H4 (cell line): ENCODE data around the gene THRAP3. TPM values are rescaled to one million over a fixed set of nuclear protein-coding genes. Genes with fewer than 3 reads are reported as not detected.
A peak's percentile ranks its signal among the peaks of the same experiment; 100 is the strongest.
"Not testable (repeated sequence)": the region's sequence is repeated elsewhere in the genome, so short reads cannot be mapped to it uniquely, and the experiment has no call there.

Experiments used
- DNase-seq: peaks from one replicate; pipeline ENCODE4 v3.0.0-alpha.2; 2015; ENCODE audit warnings: low spot score
- total RNA-seq: library from RNA; depleted of rRNA; stranded (reverse); fragments of >200 nt; shearing (Covaris generic); gene quantifications from 2 replicates; pipeline ENCODE4 v1.2.3, GENCODE V29; 2014

The THRAP3 gene
- total RNA-seq, 1 experiment from 2014 or later: 69.8 TPM

DNA sequence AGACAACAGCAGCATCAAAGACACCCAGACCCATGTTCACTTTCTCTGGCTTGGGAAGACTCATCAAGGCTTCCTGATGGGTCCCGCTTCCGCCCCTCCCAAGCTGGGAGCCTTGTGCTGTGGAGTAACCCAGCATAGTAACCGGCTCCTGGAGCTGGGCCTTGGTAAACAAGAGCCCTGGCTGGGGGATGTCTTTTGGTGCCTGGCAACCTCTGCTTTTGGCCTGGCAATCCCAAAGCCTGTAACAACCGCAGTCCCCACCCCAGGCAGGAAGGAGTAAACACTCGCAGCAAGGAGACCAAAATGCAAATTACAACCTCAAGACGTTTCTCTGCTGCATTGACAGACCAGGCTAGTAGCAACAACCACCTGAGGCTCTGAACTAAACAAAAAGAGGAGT lies 16.9 kb upstream of the THRAP3 start:
- DNase-seq: peak; percentile 76

DNA sequence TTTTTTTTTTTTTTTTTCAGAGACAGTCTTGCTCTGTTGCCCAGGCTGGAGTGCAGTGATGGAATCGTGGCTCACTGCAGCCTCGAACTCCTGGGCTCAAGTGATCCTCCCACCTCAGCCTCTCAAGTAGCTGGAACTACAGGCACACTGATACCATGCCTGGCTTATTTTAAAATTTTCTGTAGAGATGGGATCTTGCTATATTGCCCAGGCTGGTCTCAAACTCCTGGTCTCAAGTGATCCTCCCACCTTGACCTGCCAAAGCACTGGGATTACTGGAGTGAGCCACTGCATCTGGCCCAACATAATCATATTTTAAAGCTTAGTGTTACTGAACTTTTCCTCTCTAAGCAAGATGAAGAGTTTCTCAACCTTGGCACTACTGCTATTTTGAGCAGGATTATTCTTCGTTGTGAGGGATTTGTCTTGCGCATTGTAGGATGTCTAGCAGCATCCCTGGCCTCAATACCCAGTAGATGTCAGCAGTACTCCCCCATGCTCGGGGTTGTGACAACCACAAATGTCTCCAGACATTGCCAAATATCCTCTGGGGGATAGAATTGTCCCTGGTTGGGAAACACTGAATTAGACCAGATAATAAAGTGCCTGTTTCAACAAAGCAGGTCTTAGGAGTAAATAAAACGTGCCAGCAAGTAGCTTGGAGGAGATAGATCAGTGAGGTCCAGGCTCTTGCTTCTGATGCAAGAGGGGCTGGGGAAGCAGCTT lies 15.1 kb upstream of the THRAP3 start:
- no peak for DNase-seq

DNA sequence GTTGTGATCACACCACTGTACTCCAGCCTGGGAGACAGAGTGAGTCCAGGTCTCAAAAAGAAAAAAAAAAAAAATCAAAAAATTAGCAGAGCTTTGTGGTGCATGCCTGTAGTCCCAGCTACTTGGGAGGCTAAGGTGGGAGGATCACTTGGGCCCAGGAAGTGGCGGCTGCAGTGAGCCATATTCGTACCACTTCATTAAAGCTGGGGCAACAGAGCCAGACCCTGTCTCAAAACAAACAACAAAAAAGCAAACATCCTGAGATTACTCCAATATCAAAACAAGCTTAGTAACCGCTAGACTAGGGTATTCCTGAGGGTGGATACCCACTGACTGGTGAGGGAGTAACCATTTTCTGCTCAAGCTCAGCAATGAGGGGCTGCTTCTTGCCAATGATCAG lies 12.9 kb upstream of the THRAP3 start:
- no peak for DNase-seq

DNA sequence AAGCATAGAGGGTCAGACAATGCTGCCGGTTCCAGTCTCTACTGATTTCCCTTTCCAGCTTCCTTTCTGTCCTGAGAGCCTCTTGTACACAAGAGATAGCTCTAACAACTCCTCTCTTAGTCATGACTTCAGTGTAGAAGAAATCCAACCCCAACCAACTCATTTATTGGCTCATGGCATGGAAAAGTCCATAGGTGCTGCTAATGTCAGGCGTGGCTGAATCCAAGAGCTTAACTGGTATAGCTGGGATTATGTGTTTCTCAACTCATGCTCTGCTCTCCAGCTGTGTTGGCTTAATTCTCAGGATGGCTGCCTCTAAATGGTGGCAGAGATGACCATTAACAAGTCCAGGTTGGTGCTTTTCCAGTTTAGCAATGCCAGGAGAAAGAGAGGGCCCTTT lies 12.4 kb upstream of the THRAP3 start:
- no peak for DNase-seq

DNA sequence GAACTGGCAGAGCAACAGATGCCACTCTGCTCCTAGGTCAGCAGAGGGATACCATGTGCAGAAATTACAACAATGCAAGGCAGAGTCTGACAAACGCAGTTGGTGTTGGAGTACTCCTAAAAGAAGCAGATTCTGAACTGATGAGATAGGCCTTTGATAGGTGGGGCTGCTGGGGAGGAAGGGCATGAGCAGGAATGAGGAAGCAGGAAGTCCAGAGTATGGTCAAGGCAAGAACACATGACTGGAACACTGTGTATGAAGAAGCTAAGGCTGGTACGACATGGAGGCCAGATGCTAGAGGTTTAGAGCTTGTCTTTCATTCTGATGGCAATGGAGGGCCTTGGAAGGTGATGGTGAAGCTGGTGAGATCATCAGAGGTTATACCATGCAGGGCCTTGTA lies 11.5 kb upstream of the THRAP3 start:
- DNase-seq: no peak

DNA sequence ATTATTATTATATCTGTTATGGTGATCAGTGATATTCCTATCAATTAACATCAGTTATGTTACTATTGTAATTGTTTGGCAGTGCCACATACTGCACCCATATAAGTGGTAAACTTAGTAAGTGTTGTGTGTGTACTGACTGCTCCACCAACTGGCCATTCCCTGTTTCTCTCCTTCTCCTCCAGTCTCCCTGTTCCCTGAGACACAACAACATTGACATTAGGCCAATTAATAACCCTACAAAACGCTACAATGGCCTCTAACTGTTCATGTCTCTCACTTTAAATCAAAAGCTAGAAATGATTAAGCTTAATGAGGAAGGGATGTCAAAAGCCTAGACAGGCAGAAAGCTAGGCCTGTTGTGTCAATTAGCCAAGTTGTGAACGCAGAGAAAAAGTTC lies 6.6 kb upstream of the THRAP3 start:
- DNase-seq: peak; percentile 29

DNA sequence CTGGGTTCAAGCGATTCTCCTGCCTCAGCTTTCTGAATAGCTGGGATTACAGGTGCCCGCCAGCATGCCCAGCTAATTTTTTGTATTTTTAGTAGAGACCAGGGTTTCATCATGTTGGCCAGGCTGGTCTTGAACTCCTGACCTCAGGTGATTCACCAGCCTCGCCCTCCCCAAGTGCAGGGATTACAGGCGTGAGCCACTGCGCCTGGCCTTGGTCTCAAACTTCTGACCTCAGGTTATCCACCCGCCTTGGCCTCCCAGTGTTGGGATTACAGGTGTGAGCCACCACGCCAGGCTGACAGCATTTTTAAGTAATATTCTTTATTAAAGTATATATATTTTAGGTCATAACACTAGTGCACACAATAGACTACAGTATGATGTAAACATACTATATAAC lies 2.3 kb upstream of the THRAP3 start:
- DNase-seq: not testable (repeated sequence)

DNA sequence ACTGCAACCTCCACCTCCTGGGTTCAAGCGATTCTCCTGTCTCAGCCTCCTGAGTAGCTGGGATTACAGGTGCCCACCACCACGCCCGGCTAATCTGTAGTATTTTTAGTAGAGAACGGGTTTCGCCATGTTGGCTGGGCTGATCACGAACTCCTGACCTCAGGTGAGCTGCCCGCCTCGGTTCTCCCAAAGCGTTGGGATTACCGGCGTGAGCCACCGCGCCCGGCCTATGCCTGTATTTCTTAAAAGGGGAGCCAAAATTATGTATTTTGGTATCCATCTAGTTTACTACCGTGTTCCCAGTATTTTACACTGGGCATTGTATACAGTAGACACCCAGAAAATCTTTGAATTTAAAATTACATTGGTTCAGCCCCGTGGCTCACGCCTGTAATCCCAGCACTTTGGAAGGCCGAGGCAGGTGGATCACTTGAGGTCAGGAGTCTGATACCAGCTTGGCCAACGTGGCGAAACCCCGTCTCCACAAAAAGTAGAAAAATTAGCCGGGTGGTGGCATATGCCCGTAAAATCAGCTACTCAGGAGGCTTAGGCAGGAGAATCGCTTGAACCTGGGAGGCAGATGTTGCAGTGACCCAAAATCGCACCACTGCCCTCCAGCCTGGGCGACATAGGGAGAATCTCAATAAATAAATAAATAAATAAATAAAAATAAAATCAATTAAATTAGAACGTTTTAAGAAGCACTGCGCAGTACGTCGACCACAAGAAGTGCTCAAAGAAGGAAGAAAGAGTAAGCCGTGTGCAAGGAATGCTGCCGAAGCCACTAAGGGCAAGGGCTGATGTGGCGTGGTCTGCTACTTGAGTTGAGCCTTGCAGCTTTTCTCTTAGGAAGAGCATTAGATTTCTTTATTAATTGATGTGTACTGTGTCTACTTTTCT lies 1.5 kb upstream of the THRAP3 start:
- DNase-seq: no peak

DNA sequence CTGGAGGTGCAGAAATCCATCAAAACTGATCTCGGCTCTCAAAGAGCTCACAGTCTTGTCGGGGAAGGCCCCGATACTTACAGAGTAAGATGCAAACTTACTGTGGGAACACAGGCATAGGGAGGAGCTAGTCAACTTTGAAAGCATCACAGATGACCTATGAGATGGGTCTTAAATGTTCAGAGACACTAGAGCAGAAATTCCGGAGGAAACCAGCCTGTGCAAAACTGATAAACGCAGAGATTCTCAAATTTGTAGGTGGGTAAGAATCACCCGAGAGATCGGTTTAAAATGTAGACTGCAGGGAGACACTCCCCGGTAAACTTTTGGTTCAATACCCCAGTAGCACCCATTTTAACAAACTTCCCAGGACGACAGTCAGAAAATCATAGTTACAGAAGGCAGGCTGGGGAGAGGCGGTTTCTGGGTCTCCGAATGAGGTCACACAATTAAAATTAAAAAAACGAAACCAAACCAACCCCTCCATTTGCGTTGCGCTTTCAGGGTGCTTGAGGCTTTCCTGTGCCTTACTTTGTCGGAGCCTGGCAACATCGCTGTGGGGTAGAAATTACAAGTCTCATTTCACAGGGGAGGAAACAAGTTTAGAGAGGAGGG lies 755 bp upstream of the THRAP3 start:
- DNase-seq: peak; percentile 16

DNA sequence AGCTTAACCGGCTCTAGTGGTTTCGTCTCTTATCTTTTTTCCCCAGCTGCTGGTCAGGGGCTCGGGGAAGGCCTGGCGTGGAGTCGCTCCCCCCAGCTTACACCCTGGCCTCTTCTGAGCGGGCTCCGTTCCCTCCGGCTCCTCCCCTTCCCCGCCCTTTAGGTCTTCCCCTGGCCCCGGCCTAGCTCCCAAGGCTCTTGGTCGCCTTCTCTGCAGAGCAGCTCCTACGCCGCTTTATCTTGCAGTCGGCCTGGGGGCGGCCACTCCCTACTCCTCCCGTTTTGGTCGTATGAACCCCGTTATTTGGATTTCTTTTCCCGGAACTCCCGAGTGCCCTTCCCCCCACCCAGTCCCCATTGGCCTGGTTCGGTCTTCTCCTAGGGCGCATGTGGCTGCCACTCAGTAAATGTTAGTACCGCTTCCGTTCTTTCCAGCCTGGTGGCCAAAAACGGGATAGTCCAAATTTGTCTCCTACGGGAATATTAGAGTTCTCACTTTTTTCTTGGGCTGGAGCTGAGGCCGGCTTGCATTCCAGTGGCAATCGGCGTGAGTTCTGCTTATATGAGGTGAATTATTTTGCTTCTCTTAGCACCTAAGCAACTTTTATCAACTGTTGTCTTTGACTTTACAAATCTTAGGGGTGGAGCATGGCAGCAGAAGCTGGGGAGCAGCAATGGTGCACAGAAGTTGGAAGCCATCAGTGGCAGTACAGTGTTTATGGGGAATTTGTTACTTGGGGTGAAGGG lies 467 bp downstream of the THRAP3 start:
- peak; percentile 83 for DNase-seq

DNA sequence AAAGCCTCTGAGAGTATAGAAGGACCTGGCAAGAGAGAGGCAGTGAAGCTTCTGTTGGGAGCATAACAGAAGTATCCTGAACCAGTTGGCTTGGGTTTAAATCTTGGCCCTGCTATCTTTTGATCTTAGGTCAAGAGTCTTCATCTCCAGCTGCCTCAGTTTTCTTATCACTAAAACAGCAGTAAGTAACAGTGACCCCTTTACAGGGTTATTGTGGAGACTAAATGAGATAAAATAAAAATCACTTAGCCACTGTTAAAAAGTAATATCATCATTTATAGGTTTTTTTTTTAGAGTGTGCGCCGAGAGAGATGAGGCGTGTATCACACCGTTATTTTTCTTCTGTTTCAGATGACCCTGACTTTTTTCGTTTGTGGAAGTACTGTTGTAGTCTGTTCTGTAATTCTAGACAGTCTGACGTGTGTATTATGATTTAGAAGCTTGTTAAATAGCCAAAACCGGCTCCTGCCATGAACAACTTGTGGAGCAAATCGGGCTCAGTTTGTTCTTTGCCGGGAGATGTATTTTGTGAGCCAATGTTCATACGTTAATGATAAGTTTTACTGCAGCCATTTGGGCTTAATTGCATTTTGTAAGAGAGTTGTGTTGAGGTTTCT lies 1.1 kb downstream of the THRAP3 start:
- DNase-seq: no peak

DNA sequence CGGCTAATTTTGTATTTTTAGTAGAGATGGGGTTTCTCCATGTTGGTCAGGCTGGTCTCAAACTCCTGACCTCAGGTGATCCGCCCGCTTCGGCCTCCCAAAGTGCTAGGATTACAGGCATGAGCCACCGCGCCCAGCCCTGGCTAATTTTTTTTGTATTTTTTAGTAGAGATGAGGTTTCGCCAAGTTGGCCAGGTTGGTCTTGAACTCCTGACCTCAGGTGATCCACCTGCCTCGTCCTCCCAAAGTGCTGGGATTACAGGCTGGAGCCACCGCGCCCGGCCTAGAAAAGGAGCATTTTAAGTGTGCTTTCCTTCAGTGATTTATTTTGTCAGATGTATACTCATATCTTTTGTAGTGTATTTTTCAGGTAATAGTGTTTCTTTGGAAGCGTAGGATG lies 6.0 kb downstream of the THRAP3 start:
- not testable (repeated sequence) for DNase-seq

DNA sequence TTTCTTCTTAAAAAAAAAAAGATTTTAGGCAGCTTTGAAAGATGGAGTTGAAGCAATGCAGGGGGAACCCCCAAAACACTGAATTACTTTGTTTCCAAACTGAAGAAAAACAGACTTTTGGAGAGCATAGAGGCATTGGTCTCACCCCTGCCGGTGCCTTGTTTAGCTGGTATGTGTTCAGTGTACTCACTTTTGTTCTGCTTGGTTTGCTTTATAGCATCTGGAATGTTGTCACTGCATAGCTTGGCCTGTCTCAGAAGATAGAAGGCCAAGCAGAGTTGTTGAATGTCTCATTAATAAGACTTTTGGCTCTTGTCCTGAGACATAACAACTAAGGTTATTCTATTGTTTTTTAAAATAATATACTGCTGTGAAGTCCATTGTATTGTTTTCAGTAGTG lies 6.9 kb downstream of the THRAP3 start:
- DNase-seq: no peak

DNA sequence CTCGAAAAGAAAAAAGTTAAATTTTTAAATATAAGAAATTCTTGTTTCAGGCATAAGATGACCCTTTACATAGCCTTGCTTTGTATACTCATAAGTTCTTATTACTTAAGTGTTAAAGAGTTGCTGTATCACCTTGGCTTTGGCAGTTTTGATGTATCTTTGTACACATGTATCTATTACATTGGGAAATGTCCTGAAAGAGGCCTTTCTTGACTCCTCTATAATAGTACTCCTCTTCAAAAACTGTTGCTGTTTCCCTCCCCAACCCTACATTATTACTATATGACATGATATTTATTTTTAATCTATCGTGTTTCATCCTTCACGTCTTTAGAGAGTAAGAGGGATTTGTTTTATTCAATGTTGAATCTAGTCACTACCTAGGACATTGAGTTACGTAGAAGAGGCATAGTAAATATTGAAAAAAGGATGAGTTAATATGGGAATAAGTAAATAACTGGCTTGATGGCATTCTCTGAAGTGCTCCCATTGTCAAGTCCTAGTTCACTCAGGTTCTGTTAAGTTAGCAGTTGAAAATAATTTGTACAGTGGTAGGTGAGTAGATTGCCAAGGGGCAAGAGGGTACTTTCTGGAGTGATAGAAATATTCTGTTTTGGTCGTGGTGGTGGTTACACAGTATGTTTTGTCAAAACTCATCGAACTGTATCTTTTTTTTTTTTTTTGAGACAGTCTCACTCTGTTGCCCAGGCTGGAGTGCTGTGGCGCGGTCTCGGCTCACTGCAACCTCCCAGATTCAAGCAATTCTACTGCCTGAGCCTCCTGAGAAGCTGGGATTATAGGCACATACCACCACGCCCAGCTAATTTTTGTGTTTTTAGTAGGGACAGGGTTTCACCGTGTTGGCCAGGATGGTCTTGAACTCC lies 8.2 kb downstream of the THRAP3 start:
- no peak for DNase-seq

DNA sequence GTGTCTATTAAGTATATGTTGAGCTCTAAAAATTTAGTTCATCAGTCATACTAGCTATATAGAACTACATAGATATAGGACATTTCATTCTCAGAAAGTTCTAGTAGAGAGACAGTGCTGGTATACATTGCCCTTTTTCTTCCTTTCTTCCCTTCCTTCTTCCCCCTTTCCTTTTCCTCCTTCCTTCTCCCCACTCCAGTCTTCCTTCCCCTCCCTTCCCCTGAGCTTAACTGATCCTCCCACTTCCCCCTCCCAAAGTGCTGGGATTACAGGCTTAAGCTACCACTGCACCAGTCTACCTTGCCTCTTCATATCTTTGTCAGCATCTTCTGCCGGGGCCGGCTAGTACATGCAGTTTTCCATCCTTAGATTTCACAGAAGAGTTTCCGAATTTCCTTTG lies 12.1 kb downstream of the THRAP3 start:
- no peak for DNase-seq

DNA sequence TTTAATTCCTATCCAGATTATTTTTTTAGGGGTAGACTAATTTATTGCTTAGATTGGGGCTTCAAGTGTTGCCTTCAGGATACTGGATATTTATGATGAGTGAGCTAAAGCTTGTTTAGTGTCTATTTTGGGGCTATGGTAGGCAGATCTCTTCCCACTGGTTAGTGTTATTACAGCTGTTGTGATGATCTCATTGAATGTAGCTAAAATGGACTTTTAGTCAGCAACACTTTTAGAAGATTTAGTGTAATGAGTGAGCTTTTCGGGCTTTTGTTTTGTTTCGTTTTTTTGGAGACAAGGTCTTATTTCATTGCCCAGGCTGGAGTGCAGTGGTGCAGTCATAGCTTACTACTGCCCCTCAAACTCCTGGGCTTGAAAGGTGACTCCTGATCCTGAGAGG lies 14.2 kb downstream of the THRAP3 start:
- no peak for DNase-seq

DNA sequence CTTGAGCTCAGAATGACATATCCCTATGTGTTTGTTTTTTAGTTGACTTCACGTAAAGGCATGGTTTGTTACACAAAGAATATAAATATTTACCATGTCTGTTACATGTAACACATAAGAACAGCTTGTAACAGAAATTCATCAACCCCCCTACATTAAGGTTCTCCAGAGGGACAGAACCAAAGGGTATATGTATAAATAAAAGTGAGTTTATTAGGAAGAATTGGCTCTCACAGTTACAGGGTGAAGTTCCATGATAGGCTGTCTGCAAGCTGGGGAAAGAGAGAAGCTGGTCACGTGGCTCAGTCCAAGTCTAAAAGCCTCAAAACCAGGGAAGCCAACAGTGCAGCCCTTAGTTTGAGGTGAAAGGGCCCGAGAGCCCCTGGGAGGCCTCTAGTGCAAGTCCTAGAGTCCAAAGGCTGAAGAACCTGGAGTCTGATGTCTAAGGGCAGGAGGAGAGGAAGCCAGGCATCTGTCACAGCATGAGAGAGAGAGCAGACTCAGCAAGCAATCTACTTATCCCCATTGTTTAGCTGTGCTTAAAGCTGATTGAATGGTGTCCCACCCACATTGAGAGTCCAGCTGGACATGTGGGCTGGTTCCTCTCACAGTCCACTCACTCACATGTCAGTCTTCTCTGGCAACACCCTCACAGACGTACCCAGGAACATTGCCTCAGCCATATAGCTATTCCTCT lies 15.8 kb downstream of the THRAP3 start:
- no peak for DNase-seq

DNA sequence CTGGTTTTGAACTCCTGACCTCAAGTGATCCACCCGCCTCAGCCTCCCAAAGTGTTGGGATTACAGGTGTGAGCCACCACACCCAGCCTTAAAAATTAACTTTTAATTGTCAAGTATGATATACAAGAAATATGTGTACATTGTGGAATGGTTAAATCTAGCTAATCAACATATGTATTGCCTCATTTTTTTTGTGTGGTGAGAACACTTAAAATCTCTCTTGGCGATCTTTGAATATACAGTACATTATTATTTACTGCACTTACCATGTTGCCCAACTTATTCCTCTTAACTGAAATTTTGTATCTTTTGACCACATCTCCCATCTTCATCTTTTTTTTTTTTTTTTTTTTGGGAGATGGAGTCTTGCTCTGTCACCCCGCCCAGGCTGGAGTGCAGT lies 23.3 kb downstream of the THRAP3 start:
- no peak for DNase-seq

DNA sequence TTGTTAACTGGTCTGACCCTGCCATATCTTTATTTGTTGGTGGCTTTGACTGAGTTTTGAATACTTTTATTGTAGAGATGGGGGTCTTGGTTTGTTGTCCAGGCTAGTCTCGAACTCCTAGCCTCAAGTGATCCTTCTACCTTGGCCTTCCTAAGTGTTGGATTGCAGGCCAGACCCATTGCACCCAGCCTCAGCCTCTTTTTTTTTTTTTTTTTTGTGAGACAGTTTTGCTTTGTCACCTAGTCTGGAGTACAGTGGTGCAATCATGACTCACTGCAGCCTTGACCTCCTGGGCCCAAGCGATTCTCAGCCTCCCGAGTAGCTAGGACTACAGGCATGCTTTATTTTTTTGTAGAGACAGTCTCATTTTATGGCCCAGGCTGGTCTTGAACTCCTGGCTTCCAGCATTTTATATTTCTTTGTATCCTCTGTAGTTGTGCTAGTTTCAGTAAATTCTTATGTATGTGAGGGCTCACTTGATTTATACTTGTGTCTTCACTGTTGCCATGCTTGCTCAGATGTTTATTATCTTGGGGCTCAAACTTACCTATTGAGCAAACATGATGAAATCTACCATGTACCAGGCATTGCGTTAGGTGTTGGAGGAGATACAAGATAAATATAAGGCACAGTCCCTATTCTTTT lies 24.1 kb downstream of the THRAP3 start:
- peak; percentile 89 for DNase-seq
